HG03280 (cell line): ENCODE measurements around the gene RPL23.
A peak's percentile ranks its signal among the peaks of the same experiment; 100 is the strongest.

Experiments used
- ATAC-seq: cut with Tn5 transposase; IDR thresholded peaks from one replicate; pipeline ENCODE4 v1.9.1; 2021; ENCODE audit warnings: mild to moderate bottlenecking, moderate library complexity; ENCODE audit not compliant: unreplicated experiment

The RPL23 gene

GRCh38 chr17:38800237-38800760 is 53.2 kb downstream of the RPL23 start:
- ATAC-seq: no peak

- ATAC-seq: peak; percentile 82
Measured at GRCh38 chr17:38799501-38800236, 53.9 kb downstream of the RPL23 start, which contains the start of gene PIP4K2B. PIP4K2B (minus strand) TSS chr17:38799556; CDS start chr17:38799424, 132 bp downstream.

GRCh38 chr17:38798614-38799500 is 54.7 kb downstream of the RPL23 start:
- peak; percentile 18 for ATAC-seq
